ENCODE results near the gene MGMT.

MGMT gene

DNA sequence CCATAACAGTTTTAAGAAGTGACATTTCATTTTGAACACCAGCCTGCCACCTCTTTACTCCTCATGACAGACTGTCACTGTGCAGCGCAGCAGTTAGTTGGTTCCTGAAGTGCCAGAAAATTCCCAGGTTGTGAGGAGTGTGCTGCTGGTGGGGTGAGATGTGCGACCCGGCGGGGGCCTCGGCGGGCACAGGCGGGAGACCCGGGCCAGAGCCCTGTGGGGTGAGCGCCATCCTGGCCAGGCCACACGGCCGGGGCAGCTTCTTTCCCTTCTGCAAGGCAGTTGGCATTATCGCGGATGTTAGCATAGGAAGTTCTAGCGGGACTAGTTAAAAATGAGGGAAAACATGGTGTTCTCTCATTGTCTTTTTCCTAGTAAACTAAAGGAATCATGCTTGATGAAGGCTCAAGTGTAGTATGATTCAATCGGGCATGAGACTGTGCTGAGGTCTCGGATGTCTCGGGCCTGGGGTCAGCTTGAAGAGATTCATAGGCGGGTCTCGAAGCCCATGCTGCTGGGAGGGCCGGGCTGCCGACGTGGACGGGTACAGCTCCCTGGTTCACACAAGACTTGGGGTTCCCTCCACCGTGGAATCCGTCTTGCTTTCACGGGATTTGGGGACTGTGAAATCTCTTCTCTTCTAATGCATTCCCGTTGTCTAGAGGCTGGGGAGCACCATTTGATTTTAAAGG, 56.1 kb downstream of the MGMT start:
- H3K27ac ChIP-seq, result no peak overlapping the region
- TF ChIP-seq Cebpa-rat (IDR thresholded peaks at IDR 0.05), result no peak
- no peak overlapping the region for H3K9ac ChIP-seq
- H3K27me3 ChIP-seq, result no peaks in the 10 kb centered on the region
- H4K20me1 ChIP-seq, result peaks cover 0 to 33% (median 12%) of the 10 kb centered on the region in 11 experiments; a peak in 11 of 22 replicates
- H3K4me1 ChIP-seq, result peaks cover 17 to 70% (median 57%) of the 10 kb centered on the region in 10 experiments
- H3K9me3 ChIP-seq (replicated peaks in 1 of 11), result peaks cover 10 to 27% (median 21%) of the 10 kb centered on the region in 11 experiments; a peak in 20 of 22 replicates
- peak overlapping the region in 4 of 11 experiments; percentile 74 to 88 (median 82); a peak in 8 of 22 replicates for H3K4me2 ChIP-seq
- peaks cover 6 to 26% (median 17%) of the 10 kb centered on the region in 11 experiments; a peak in 18 of 22 replicates for H3K36me3 ChIP-seq
- no peak overlapping the region for H3K4me3 ChIP-seq

DNA sequence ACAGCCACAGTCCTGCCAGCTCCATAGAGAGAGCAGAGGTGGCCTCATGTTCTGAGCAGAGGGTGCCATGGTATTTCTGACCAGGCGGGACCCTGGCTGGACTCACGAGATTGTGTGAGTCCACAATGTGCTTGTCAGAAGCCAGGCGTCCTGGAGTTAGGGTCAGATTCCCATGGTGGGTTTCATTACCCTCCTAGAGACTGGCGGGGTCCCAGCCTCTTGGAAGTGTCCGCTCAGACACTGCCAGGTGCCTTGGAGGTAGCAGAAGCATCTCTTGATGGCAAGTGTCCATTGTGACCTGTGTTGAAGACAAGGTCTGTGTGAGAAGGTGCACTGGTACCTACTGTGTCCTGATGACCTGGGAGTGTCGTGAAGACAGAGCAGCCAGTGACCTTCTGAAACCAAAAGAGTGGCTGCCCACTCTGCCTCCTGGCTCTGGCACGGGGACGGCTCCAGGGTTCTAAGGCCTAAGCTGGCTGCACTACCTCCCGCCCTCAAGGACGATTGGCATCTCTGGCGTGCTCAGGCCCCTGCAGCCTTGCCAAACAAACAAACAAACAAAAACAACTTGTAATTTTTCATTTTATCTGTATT, 56.8 kb downstream of the MGMT start:
- peaks cover 0 to 33% (median 12%) of the 10 kb centered on the region in 11 experiments; a peak in 11 of 22 replicates for H4K20me1 ChIP-seq
- peaks cover 17 to 70% (median 57%) of the 10 kb centered on the region in 10 experiments for H3K4me1 ChIP-seq
- no peak for TF ChIP-seq Cebpa-rat (IDR thresholded peaks at IDR 0.05)
- no peaks in the 10 kb centered on the region for H3K27me3 ChIP-seq
- H3K9me3 ChIP-seq (replicated peaks in 1 of 11), result peaks cover 10 to 33% (median 24%) of the 10 kb centered on the region in 11 experiments; a peak in 20 of 22 replicates
- peaks cover 6 to 31% (median 22%) of the 10 kb centered on the region in 11 experiments; a peak in 18 of 22 replicates for H3K36me3 ChIP-seq
- no peak overlapping the region for H3K9ac ChIP-seq
- no peak overlapping the region for H3K4me3 ChIP-seq
- H3K27ac ChIP-seq, result peak overlapping the region in 2 of 11 experiments; percentile 1 to 50; a peak in 2 of 22 replicates
- peak overlapping the region in 10 of 11 experiments; percentile 41 to 88 (median 70); a peak in 20 of 22 replicates for H3K4me2 ChIP-seq

DNA sequence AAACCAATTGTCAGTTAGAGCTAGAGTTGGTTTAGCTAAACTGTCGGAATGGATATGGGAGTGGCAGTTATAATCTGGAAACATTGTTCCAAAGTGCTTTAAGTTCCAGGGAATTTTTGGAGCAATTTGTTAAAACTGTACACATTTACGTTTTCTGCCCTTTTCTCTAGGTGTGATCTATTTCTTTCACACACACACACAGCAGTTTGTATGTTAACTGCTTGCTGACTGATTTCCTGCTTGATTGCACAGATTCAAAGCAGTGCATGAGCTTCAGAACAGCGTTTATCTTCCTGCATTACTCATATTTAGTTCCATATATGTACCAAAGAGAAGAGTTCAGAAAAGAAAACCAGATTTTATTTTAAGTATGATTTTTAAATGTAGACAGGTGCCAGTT, 57.9 kb downstream of the MGMT start:
- Histone ChIP-seq H3K9me3 (replicated peaks in 1 of 11) (peaks cover 6 to 25% (median 16%) of the 10 kb centered on the region in 11 experiments; a peak in 20 of 22 replicates), H4K20me1 (peaks cover 0 to 33% (median 12%) of the 10 kb centered on the region in 11 experiments; a peak in 11 of 22 replicates), H3K27ac (peak overlapping the region in 7 of 11 experiments; percentile 1 to 54 (median 32); a peak in 8 of 22 replicates), H3K4me2 (peak overlapping the region; percentile 41 to 88 (median 67); a peak in 21 of 22 replicates), H3K27me3 (no peaks in the 10 kb centered on the region), H3K4me3 (peak overlapping the region in 1 of 10 experiments; percentile 35; a peak in 2 of 20 replicates), H3K36me3 (peaks cover 5 to 24% (median 14%) of the 10 kb centered on the region in 11 experiments; a peak in 17 of 22 replicates), H3K4me1 (peaks cover 17 to 77% (median 59%) of the 10 kb centered on the region in 10 experiments), H3K9ac (peak overlapping the region in 4 of 11 experiments; percentile 22 to 58 (median 46); a peak in 6 of 22 replicates)
- no peak for TF ChIP-seq Cebpa-rat (IDR thresholded peaks at IDR 0.05)

DNA sequence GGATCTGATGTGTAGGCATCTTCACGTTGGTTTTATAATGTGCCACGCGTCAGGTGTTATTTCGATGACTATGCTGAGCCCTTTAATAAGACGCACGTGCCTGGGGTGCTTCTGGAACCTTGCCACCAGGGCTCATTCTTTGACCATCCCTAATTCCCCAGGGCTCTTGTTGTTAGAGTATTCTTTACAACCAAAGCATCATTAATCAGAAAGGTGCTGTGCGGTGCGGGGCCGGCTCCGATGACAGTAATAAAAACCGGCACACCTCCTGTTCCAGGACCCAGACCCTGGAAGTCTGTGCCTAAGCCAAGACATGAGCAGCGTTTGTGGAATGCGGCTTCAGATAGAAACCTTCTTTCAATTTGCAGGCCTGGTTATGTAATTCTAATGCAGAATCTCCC, 58.4 kb downstream of the MGMT start:
- peaks cover 0 to 33% (median 12%) of the 10 kb centered on the region in 11 experiments; a peak in 11 of 22 replicates for H4K20me1 ChIP-seq
- peaks cover under 1 to 20% (median 9%) of the 10 kb centered on the region in 11 experiments; a peak in 15 of 22 replicates for H3K36me3 ChIP-seq
- H3K4me1 ChIP-seq, result peaks cover 17 to 82% (median 62%) of the 10 kb centered on the region in 10 experiments
- peak overlapping the region in 4 of 11 experiments; percentile 0 to 50 (median 28); a peak in 4 of 22 replicates for H3K27ac ChIP-seq
- H3K9ac ChIP-seq, result peak overlapping the region in 4 of 11 experiments; percentile 20 to 58 (median 46); a peak in 6 of 22 replicates
- H3K27me3 ChIP-seq, result no peaks in the 10 kb centered on the region
- peak overlapping the region; percentile 41 to 88 (median 67); a peak in 21 of 22 replicates for H3K4me2 ChIP-seq
- peaks cover 1 to 21% (median 11%) of the 10 kb centered on the region in 11 experiments; a peak in 19 of 22 replicates for H3K9me3 ChIP-seq (replicated peaks in 1 of 11)
- TF ChIP-seq Cebpa-rat (IDR thresholded peaks at IDR 0.05), result no peak
- peak overlapping the region in 1 of 10 experiments; percentile 35; a peak in 1 of 20 replicates for H3K4me3 ChIP-seq

DNA sequence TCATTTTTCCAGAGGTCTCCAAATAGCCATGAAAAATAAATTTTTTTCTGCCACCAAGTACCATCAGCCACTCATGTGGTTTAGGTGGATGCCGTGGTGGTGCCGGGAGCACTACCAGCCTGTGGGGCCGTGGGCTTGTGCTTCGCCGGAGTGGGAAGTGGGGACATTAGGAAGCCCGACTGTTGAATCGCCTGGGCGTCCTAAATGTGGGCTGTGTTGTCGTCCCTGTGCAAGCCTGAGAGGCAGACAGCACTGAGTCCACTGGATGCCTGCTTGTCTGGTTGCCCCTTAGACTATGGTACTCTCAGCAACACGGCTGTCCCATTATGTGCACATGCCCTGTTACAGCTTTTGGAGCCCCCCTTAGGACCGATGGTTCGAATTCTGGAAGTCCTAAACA, 59.9 kb downstream of the MGMT start:
- TF ChIP-seq Cebpa-rat (IDR thresholded peaks at IDR 0.05), result no peak
- Histone ChIP-seq H3K4me1 (peaks cover 31 to 86% (median 68%) of the 10 kb centered on the region in 10 experiments), H3K4me3 (no peak overlapping the region), H4K20me1 (peaks cover 0 to 25% (median 12%) of the 10 kb centered on the region in 11 experiments; a peak in 11 of 22 replicates), H3K9ac (no peak overlapping the region), H3K4me2 (peak overlapping the region in 8 of 11 experiments; percentile 59 to 88 (median 76); a peak in 16 of 22 replicates), H3K9me3 (replicated peaks in 1 of 11) (peaks cover 0 to 12% (median 5%) of the 10 kb centered on the region in 11 experiments; a peak in 10 of 22 replicates), H3K36me3 (peaks cover 0 to 13% (median 6%) of the 10 kb centered on the region in 11 experiments; a peak in 8 of 22 replicates), H3K27me3 (no peaks in the 10 kb centered on the region), H3K27ac (peak overlapping the region in 2 of 11 experiments; percentile 6 to 50; a peak in 3 of 22 replicates)

DNA sequence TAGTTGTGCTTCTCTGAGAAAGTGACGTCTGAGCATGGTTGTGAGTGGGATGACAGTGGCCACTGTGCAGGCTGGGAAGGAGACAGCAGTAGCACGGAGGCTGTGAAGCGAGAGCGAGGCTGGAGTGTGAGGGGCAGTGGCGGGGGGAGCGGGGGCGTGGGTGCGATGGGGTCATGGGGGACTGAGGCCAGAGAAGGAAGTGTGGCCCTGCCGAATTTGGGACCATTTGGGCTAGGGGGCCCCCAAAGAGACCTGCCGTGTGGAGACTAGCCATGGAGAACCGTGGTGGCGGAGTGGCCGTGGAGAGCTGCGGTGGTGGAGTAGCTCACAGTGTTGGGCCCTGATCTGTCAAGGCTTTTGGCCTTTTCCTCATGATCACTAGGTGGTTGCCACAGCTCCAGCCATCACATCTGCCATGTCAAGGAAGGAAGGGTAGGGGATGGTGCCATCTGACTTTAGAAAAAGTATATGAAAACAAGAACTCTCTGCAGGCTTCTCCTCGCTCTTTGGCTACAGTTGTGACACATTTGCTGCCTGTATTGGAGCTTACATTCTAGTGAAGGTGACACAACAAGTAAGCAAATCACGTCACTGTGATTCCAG, 61.4 kb downstream of the MGMT start:
- H3K27ac ChIP-seq, result 0 out of 22 replicates have a peak overlapping the region, but pooled peaks of 1 of the 11 experiments have one; percentile 7
- peaks cover 0 to 13% (median 6%) of the 10 kb centered on the region in 11 experiments; a peak in 8 of 22 replicates for H3K36me3 ChIP-seq
- peaks cover 0 to 33% (median 7%) of the 10 kb centered on the region in 11 experiments; a peak in 10 of 22 replicates for H4K20me1 ChIP-seq
- no peaks in the 10 kb centered on the region for H3K27me3 ChIP-seq
- H3K4me2 ChIP-seq, result no peak overlapping the region
- no peak for TF ChIP-seq Cebpa-rat (IDR thresholded peaks at IDR 0.05)
- H3K4me1 ChIP-seq, result peaks cover 46 to 86% (median 78%) of the 10 kb centered on the region in 10 experiments
- no peak overlapping the region for H3K4me3 ChIP-seq
- H3K9me3 ChIP-seq (replicated peaks in 1 of 11), result peaks cover 0 to 12% (median 5%) of the 10 kb centered on the region in 11 experiments; a peak in 10 of 22 replicates
- no peak overlapping the region for H3K9ac ChIP-seq

DNA sequence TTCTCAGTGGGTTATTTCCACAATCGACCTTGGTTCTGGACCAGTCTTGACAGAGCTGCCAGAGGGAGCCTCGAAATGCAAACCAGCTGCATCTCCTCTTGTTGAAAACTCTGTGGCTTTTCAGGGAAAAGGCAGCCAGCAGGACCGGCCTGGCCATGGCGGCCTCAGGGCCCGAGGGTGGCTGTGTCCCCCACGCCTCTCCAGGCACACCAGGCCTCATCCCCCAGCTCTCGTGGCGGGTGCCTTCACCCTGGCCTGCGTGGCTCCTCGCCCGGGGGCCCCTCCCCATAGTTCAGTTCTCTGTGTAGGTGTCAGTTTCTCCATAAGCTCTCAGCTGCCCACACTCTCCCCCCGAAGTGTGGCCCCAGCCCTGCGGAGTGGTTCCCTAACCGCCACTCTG, 63.5 kb downstream of the MGMT start:
- Histone ChIP-seq H3K36me3 (peaks cover 0 to 18% (median 7%) of the 10 kb centered on the region in 11 experiments; a peak in 11 of 22 replicates), H3K9me3 (replicated peaks in 1 of 11) (peaks cover 0 to 23% (median 9%) of the 10 kb centered on the region in 11 experiments; a peak in 12 of 22 replicates), H3K4me2 (peak overlapping the region; percentile 18 to 82 (median 70); a peak in 18 of 22 replicates), H4K20me1 (peaks cover 0 to 27% (median 0%) of the 10 kb centered on the region in 11 experiments; a peak in 7 of 22 replicates), H3K27me3 (no peaks in the 10 kb centered on the region), H3K9ac (peak overlapping the region in 5 of 11 experiments; percentile 1 to 51 (median 42); a peak in 6 of 22 replicates), H3K27ac (peak overlapping the region in 8 of 11 experiments; percentile 52 to 74 (median 66); a peak in 16 of 22 replicates), H3K4me1 (peaks cover 33 to 86% (median 74%) of the 10 kb centered on the region in 10 experiments), H3K4me3 (peak overlapping the region in 1 of 10 experiments; percentile 22; a peak in 1 of 20 replicates)
- no peak for TF ChIP-seq Cebpa-rat (IDR thresholded peaks at IDR 0.05)

Data from BLaER1 treated with 17β-estradiol and CSF1 and Interleukin-3, amounts not matched to agents 10 nM and 100 nM (cell line).